ENCODE data around the gene STAG1. TPM values are rescaled to one million over a fixed set of nuclear protein-coding genes. Genes with fewer than 3 reads are reported as not detected.

The STAG1 gene
- total and polyA plus RNA-seq, 2 of the 13 experiments (the other 11 are each of a cell fraction or from before 2014, with no cell fraction given), result 6.2 to 25.9 TPM

GRCh38 chr3:136626493-136626892, 125.7 kb downstream of the STAG1 start:
- no peak for ATAC-seq
- in situ Hi-C loops (cut with HindIII; ENCODE audit: extremely low pct_ligation_motif_present, low pct_unique_long_range_greater_than_20kb) (no loop called here), intact Hi-C loops (cut with micrococcal nuclease; ENCODE audit: unreplicated experiment) (loop anchor here (5.0 kb wide), 1 partner anchor 106 kb away; no protein-coding TSS in a partner anchor)
- POLR2A ChIA-PET, result no interaction called here
- DNase-seq (ENCODE audit: low spot score), result no peak
- FAIRE-seq, result no peak
- Histone ChIP-seq H4K20me1 (ENCODE audit: insufficient read depth, low read length) (no peaks in the 10 kb centered on the region), H3K9ac (ENCODE audit: insufficient read depth, low read depth, low read length) (no peak overlapping the region), H3K4me1 (ENCODE audit: insufficient read depth, low read length) (peaks cover 25% of the 10 kb centered on the region), H3K27me3 (ENCODE audit: control insufficient read depth in 1 of 2, insufficient read depth in 2 of 2, low read length in 2 of 2) (no peaks in the 10 kb centered on the region), H3K4me3 (replicated peaks in 1 of 3; ENCODE audit: insufficient read depth in 1 of 3, low read depth in 2 of 3, low read length in 3 of 3) (no peak overlapping the region), H3K79me2 (ENCODE audit: insufficient read depth, low read length) (peaks cover 26% of the 10 kb centered on the region), H3K9me3 (ENCODE audit: low read length) (no peaks in the 10 kb centered on the region), H3K4me2 (ENCODE audit: low read depth, low read length) (no peak overlapping the region), H3K36me3 (replicated peaks in 1 of 2; ENCODE audit: control insufficient read depth in 1 of 2, insufficient read depth in 2 of 2, low read length in 2 of 2) (peaks cover 0 to 4% of the 10 kb centered on the region in 2 experiments; a peak in 1 of 5 replicates), H3K27ac (ENCODE audit: extremely low read length, insufficient read depth, low read length) (no peak overlapping the region), H2AFZ (ENCODE audit: low read length) (no peak overlapping the region)
- no TSS peak for BruUV-seq (replicated peaks)
- 95% methylated on average over 3 of the region's 3 CpGs for whole genome bisulfite sequencing (ENCODE audit: low lambda C conversion rate)
- CTCF ChIA-PET (ENCODE audit: low intra/inter-chr PET ratio, low total read pairs), result no interaction called here
- TF ChIP-seq ZFP36L2 (CRISPR knock-in tag; IDR thresholded peaks at IDR 0.05) (no peak), EP300 (IDR thresholded peaks at IDR 0.05; ENCODE audit: low read depth in 2 of 2, low read length in 2 of 2) (no peak), EP300 (CRISPR knock-in tag; IDR thresholded peaks at IDR 0.05; ENCODE audit: borderline replicate concordance) (no peak), THAP9 (CRISPR knock-in tag; IDR thresholded peaks at IDR 0.05; ENCODE audit: borderline replicate concordance) (no peak), SNAPC4 (CRISPR knock-in tag; IDR thresholded peaks at IDR 0.05) (no peak), CBX2 (IDR thresholded peaks at IDR 0.05; ENCODE audit: low read depth, low read length) (no peak), CBX2 (CRISPR knock-in tag; IDR thresholded peaks at IDR 0.05; ENCODE audit: low read depth) (no peak), RBAK (CRISPR knock-in tag; IDR thresholded peaks at IDR 0.05) (no peak), SSRP1 (CRISPR knock-in tag; IDR thresholded peaks at IDR 0.05) (no peak), RFX1 (IDR thresholded peaks at IDR 0.05) (no peak), MXD4 (CRISPR knock-in tag; IDR thresholded peaks at IDR 0.05) (no peak), KLF11 (CRISPR knock-in tag; IDR thresholded peaks at IDR 0.05) (no peak), SMAD9 (CRISPR knock-in tag; IDR thresholded peaks at IDR 0.05) (no peak), ZNF766 (CRISPR knock-in tag; IDR thresholded peaks at IDR 0.05; ENCODE audit: borderline replicate concordance) (no peak), STAG1 (CRISPR knock-in tag; IDR thresholded peaks at IDR 0.05) (no peak), ZNF83 (CRISPR knock-in tag; IDR thresholded peaks at IDR 0.05; ENCODE audit: borderline replicate concordance) (no peak), HDAC2 (CRISPR knock-in tag; IDR thresholded peaks at IDR 0.05) (no peak), SRY (CRISPR knock-in tag; IDR thresholded peaks at IDR 0.05) (no peak), ZBTB44 (CRISPR knock-in tag; IDR thresholded peaks at IDR 0.05) (no peak)

All from HepG2 (cell line).